HG03066 (cell line): ENCODE measurements around the gene ABHD12.
"Not testable (repeated sequence)": the region's sequence is repeated elsewhere in the genome, so short reads cannot be mapped to it uniquely, and the experiment has no call there.

ENCODE experiments used
- ATAC-seq: cut with Tn5 transposase; IDR thresholded peaks from one replicate; pipeline ENCODE4 v1.9.1; 2021; ENCODE audit warnings: low read depth; ENCODE audit not compliant: unreplicated experiment

The ABHD12 gene

DNA sequence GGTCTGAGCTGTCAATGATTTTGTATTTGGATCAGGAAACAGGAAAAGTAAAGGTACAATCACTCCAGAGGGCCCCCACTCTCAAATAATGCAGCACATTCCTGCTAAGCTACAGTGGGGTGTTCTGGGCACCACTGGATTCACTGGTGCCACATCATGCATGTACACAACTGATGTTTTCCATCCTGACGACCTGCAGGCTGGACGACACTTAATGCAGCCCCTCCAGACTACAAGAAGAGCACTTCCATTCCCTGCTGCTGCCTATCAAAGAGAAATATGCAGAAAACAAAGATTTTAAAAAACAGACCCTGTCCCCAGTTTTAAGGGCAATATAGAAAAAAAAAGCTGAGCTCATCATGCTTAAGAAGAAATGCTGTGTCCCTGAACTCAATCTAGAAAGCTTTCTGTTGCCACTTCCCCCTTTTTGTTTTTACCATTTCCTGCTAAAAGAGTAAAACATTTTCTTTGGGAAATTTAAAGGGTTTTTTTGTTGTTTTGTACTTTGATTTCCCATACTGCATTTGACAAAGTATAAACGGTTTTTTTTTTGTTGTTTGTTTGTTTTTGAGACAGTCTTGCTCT, 35.5 kb downstream of the ABHD12 start:
- no peak for ATAC-seq

GRCh38 chr20:25353747-25354705, 36.6 kb downstream of the ABHD12 start:
- no peak for ATAC-seq

DNA sequence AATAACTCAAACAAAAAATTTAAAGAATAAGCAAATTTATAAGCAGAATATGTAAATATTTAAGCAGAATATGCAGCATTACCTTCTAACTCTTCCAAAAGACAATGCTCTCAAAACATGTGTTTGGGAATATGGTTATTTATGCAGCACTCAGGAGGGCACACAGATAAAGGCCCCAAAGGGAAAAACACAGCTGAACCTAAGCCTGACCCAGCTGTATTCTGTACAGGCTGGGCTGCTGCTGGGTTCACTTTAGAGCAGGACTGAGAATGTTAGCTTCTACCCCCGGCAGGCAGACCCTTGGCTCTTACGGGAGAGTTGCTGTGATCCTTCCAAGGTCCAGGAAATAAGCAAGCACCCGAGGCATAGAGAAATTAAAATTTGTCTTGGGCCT, 37.3 kb downstream of the ABHD12 start:
- no peak for ATAC-seq

GRCh38 chr20:25352746-25353145, 37.9 kb downstream of the ABHD12 start:
- no peak for ATAC-seq

- no peak for ATAC-seq
These were observed 39.6 kb downstream of the ABHD12 start for GRCh38 chr20:25351024-25351360.

DNA sequence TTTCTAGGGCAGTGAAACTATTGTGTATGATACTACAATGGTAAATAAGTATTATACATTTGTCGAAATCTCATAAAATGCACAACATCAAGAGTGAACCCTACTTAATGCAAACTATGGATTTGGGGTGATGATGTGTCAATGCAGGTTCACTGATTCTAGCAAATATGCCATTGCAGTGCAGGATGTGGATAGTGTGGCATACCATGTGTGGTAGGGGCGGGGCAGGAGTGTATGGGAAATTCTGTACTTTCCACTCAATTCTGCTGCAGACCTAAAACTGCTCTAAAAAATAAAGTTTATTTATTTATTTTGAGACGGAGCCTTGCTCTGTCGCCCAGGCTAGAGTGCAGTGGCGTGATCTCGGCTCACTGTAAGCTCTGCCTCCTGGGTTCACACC, 44.3 kb downstream of the ABHD12 start:
- no peak for ATAC-seq

GRCh38 chr20:25345721-25346120, 44.9 kb downstream of the ABHD12 start:
- no peak for ATAC-seq

DNA sequence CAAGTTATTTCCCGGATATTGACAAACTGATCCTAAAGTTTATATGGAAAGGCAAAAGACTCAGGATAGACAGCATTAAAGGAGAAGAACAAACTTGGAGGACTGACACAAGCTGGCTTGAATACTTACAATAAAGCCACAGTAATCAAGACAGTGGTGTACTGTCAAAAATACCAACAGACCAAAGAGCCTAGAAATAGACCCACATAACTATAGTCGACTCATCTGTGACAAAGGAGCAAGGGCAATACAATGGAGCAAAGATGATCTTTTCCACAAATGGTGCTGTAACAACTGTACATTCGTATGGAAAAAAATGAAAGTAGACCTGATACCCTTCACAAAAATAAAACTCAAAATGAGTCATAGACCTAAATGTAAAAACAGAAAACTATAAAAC, 46.0 kb downstream of the ABHD12 start:
- ATAC-seq, result no peak

- ATAC-seq, result no peak
These were observed 48.6 kb downstream of the ABHD12 start for GRCh38 chr20:25341716-25342680.

GRCh38 chr20:25340380-25340779, 50.3 kb downstream of the ABHD12 start:
- ATAC-seq, result no peak

DNA sequence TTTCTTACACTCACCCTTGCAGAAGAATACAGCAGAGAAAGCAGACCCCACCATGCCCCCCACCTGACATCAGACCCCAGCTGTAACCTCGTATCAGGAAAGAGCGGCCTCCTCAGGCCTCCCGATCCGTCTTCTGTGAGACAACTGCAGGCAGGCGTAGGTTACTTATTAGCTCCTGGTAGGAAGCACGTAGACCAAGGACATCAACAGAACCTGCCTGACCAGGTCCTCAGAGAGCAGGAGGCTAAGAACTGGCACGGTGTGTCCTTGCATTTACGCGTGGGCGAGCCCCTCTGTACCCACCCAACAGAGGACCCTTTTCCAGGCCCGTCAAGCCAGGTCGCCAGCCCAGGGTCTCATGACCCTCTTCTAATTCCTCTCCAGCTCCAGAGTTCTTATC, 51.0 kb downstream of the ABHD12 start:
- no peak for ATAC-seq

DNA sequence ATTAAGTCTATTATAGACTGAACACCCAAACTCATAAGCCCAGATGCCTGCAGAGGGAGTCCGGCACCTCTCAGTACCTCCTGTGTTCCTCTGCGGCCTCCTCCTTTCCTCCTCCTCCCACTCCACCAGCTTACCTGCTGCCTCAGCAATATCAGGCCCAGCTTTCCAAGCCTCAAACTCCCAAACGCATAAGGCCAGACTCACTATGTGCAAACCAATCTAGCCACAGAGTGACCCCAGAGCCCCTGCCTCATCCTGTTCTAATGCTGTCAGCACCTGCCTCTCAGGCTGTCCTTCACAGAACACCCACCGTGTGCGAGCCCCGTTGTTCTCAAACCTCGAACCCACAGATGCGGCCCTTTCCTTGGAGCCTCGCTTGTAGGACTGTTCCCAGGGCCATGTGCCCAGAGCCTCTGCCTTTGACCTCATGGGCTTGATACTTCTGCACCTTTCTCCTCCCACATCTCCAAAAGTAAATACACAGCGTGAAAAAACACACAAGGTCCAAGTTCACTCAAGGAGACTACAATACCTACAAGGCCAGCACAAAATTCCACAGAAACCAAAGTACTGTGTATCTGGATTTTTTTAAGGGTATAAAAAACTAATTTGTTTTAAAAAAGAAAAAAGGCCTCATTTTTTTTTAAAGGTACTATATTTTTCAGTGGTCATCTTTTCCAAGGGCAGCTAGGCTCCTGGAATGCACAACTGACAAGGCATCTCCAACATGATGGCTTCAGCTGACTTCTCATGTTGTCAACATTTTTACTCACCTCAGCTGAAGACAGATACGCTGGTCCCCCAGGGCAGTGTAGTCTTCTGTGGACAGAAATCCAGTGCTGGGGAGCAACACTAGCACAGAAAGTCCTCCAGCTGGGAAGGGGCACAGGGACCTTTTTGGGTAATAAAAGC, 52.3 kb downstream of the ABHD12 start:
- no peak for ATAC-seq

DNA sequence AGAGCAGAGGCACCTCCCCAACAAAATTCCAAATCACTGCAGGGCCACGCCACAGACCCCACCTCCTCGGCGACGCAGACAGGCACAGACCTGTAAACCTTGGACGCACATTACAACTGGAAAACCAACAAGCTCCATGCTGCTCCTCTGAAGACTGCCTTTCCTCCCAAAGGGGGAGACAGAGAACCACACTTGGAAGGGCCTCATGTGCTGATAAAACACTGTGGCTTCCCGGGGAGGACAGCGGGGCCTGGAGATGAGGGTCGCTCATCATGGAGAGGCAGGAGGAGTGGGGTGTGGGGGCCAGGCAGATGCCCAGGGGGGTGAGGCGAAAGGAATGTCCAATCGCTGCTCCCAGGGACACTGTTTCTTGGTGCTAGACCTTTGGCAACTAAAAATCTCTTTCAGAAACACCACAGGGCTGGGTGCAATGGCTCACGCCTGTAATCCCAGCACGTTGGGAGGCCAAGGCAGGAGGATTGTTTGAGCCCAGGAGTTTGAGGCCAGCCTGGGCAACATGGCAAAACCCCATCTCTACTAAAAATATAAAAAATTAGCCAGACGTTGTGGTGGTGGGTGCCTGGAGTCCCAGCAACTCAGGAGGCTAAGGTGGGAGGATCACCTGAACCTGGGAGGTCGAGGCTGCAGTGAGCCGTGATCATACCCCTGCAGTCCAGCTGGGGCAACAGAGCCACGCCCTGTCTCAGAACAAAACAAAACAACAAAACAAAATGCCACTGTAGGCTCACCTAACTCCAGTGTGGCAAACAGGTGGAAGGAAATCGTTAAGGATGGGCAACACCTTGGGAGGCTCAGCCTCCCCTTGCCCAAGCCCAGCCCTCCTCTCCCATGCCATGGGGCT, 53.8 kb downstream of the ABHD12 start:
- no peak for ATAC-seq

DNA sequence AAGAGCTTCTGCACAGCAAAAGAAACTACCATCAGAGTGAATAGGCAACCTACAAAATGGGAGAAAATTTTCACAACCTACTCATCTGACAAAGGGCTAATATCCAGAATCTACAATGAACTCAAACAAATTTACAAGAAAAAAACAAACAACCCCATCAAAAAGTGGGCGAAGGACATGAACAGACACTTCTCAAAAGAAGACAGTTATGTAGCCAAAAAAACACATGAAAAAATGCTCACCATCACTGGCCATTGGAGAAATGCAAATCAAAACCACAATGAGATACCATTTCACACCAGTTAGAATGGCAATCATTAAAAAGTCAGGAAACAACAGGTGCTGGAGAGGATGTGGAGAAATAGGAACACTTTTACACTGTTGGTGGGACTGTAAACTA, 55.7 kb downstream of the ABHD12 start:
- ATAC-seq, result not testable (repeated sequence)

GRCh38 chr20:25328954-25329498, 61.6 kb downstream of the ABHD12 start:
- ATAC-seq, result no peak

- no peak for ATAC-seq
These were observed 63.0 kb downstream of the ABHD12 start for GRCh38 chr20:25327521-25328235.

GRCh38 chr20:25325997-25326396, 64.6 kb downstream of the ABHD12 start:
- no peak for ATAC-seq

DNA sequence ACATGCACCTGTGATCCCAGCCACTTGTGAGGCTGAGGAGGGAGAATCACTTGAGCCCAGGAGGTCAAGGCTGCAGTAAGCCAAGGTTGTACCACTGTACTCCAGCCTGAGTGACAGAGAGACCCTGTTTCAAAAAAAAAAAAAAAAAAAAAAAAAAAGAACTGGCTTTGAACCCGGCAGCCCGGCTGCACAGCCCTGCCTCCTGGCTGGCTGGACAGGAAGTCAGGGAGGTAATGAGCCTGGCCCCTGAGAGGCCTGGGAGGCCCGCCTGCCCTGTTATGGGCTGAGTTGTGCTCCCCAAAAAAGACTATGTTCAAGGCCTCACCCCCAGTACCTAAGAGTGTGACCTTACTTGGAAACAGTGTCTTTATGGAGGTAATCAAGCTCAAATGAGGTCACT, 65.6 kb downstream of the ABHD12 start:
- ATAC-seq, result no peak
